HL-60 (cell line): Measurements from ENCODE around the gene IVD.

Source experiments
- DNase-seq, 2 experiments: peaks; one replicate each; pipeline ENCODE4 v3.0.0-alpha.2; 2010 to 2020; ENCODE audit warnings: low read depth in 1 of 2, low spot score in 1 of 2
- H3K27ac ChIP-seq: fragments of 250-450 bp; sonication (Bioruptor Pico); replicated peaks from 2 replicates; pipeline ENCODE4 v1.5.1; 2020; ENCODE audit warnings: mild to moderate bottlenecking, moderate library complexity
- H3K27me3 ChIP-seq: fragments of 250-450 bp; sonication (Bioruptor Pico); 2 replicates; pipeline ENCODE4 v1.5.1; 2021; ENCODE audit warnings: mild to moderate bottlenecking, moderate library complexity; ENCODE audit not compliant: insufficient read depth, poor library complexity, severe bottlenecking
- H3K4me3 ChIP-seq: replicated peaks from 2 replicates; pipeline ENCODE4 v1.5.1; 2011; ENCODE audit warnings: mild to moderate bottlenecking, control low read depth, low read length; ENCODE audit not compliant: insufficient read depth
- CTCF ChIP-seq: IDR thresholded peaks from one replicate; pipeline ENCODE4 v1.5.1; 2011; ENCODE audit warnings: low read length, control low read depth, inconsistent platforms; ENCODE audit not compliant: insufficient read depth
- GABPA ChIP-seq: IDR thresholded peaks from 2 replicates; pipeline ENCODE4 v1.6.1; 2012; ENCODE audit warnings: low read depth
- POLR2AphosphoS5 ChIP-seq: IDR thresholded peaks from 2 replicates; pipeline ENCODE4 v1.6.1; 2012; ENCODE audit warnings: low read depth
- REST ChIP-seq: IDR thresholded peaks from 2 replicates; pipeline ENCODE4 v1.6.1; 2012; ENCODE audit warnings: low read depth; ENCODE audit not compliant: insufficient replicate concordance
- SPI1 ChIP-seq: IDR thresholded peaks from 2 replicates; pipeline ENCODE4 v1.6.1; 2012; ENCODE audit warnings: low read depth, mild to moderate bottlenecking, borderline replicate concordance

IVD gene

GRCh38 chr15:40443255-40443654, 37.7 kb downstream of the IVD start:
- peaks cover 2% of the 10 kb centered on the region for H3K27me3 ChIP-seq
- TF ChIP-seq REST (no peak), SPI1 (no peak), GABPA (no peak), CTCF (no peak), POLR2AphosphoS5 (no peak)
- DNase-seq: no peak
- no peak overlapping the region for H3K4me3 ChIP-seq
- H3K27ac ChIP-seq: no peak overlapping the region

GRCh38 chr15:40443846-40444245, 38.3 kb downstream of the IVD start:
- TF ChIP-seq REST (no peak), POLR2AphosphoS5 (no peak), CTCF (no peak), GABPA (no peak), SPI1 (no peak)
- no peak overlapping the region for H3K4me3 ChIP-seq
- H3K27ac ChIP-seq: no peak overlapping the region
- no peak for DNase-seq
- peaks cover 2% of the 10 kb centered on the region for H3K27me3 ChIP-seq

GRCh38 chr15:40444736-40445135, 39.1 kb downstream of the IVD start:
- no peak overlapping the region for H3K27ac ChIP-seq
- H3K27me3 ChIP-seq: no peaks in the 10 kb centered on the region
- TF ChIP-seq CTCF (no peak), GABPA (no peak), POLR2AphosphoS5 (no peak), REST (no peak), SPI1 (no peak)
- no peak for DNase-seq
- no peak overlapping the region for H3K4me3 ChIP-seq
